Smooth muscle cell of trachea (primary cell): ENCODE results near the gene CAGE1. TPM values are rescaled to one million over a fixed set of nuclear protein-coding genes. Genes with fewer than 3 reads are reported as not detected.

Source experiments
- total RNA-seq: library from RNA; depleted of rRNA; stranded (reverse); fragments of >200 nt; gene quantifications from 2 replicates; pipeline ENCODE4 v1.2.1, GENCODE V29; 2014

Gene CAGE1
- 0.17 TPM in 1 of 2 replicates, not detected in the other for total RNA-seq

DNA sequence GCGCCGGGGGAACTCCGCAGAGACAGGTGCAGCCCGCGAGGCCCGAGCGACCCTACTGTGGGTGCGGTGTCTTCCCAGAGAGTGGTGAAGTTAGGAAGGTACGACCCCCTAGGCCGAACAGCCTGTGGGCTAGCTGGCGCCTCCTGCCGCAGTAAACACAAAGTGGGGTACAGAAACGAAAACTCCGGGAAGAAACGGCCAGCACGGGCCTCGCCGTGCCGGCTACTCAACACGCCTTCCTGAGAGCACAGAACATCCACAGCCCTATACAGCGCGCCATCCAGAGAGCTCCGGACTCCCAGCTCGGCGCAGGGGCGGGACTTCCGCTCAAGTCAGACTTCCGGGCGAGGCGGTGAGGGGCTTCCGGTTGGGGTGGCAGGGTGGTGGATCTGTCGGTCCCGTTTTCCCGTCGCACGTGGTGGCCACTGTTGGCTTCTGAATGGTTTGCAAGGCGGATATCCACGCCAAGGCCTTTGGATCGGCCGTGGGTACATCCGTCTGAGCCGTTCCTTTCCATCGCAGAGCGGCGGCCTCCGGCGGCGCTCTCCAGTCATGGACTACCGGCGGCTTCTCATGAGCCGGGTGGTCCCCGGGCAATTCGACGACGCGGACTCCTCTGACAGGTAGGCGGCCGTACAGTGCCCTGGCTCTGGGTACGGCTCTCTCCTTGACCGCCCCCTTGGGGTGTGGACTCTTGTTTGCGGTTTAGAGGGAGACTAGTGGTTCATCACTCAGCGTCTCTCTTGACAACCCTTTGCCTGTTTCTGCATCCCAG lies at the start of gene CAGE1, which contains the start of gene RIOK1:
TSS of gene CAGE1 (minus strand) at position 292 of the 775 bp plus-strand sequence. CDS start 2,569 bp downstream, outside the sequence.
TSS of gene RIOK1 (plus strand) at position 358 of the 775 bp plus-strand sequence. CDS start at position 553, 195 bp downstream.

GRCh38 chr6:7312616-7313504 lies 76.7 kb downstream of the CAGE1 start, which contains the start of gene SSR1:
SSR1 (minus strand) TSS chr6:7313199; CDS start chr6:7313120, 79 bp downstream.

Other genes starting within 250 kb of the CAGE1 start
- gene SSR1, start 76.5 kb downstream of the CAGE1 start, total RNA-seq, result 40.4 and 132 TPM in 2 replicates
- 12.4 and 15.7 TPM in 2 replicates for gene RIOK1, start 66 bp upstream of the CAGE1 start, total RNA-seq
- gene DSP, start 151.9 kb upstream of the CAGE1 start, total RNA-seq, result under 0.01 and 0.44 TPM in 2 replicates
- gene SNRNP48, start 200.5 kb upstream of the CAGE1 start, total RNA-seq, result 9.4 and 15.9 TPM in 2 replicates